T47D (cell line): ENCODE measurements around the gene MAGEB3.
A peak's percentile ranks its signal among the peaks of the same experiment; 100 is the strongest.
"Not testable (repeated sequence)": the region's sequence is repeated elsewhere in the genome, so short reads cannot be mapped to it uniquely, and the experiment has no call there.

Experiments
- DNase-seq, 2 experiments: peaks; one replicate each; pipeline versions ENCODE4 v3.0.0 to v3.0.0-alpha.2; 2011 to 2012; ENCODE audit warnings: low read depth in 1 of 2, low spot score in 1 of 2
- JUND ChIP-seq: IDR thresholded peaks from 2 replicates; pipeline ENCODE4 v1.6.1; 2012; ENCODE audit warnings: low read depth
- in situ Hi-C: cut with HindIII; loops from 2 replicates; pipeline ENCODE4 v1.10.0; 2016; ENCODE audit warnings: low sequenced_read_pairs, low pct_unique_long_range_greater_than_20kb

Gene MAGEB3, protein sequence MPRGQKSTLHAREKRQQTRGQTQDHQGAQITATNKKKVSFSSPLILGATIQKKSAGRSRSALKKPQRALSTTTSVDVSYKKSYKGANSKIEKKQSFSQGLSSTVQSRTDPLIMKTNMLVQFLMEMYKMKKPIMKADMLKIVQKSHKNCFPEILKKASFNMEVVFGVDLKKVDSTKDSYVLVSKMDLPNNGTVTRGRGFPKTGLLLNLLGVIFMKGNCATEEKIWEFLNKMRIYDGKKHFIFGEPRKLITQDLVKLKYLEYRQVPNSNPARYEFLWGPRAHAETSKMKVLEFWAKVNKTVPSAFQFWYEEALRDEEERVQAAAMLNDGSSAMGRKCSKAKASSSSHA

DNA sequence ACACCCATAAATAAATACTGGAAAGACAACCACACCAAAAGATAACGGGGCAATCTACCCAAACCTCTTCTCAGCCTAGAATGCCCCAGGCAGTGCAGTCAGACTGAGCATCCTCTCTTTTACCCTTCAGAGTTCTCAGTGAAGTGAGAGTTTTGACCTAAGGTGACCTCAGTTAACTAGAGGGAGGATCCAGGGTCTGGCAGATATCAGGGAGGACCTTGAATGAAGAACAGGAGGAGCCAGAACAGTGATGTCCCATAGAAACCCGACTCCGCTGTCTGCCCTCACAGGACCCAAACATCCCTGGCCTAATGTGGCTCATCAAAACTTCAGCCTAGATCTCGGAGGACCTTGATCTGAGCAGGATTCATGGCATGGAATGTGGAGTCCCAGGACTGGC lies at the start of gene MAGEB3:
MAGEB3 (plus strand) TSS at position 263 of the 400 bp plus-strand sequence. CDS start 5,268 bp downstream, outside the sequence.
- TF ChIP-seq JUND: no peak
- no peak for DNase-seq
- in situ Hi-C loops: no loop called here

DNA sequence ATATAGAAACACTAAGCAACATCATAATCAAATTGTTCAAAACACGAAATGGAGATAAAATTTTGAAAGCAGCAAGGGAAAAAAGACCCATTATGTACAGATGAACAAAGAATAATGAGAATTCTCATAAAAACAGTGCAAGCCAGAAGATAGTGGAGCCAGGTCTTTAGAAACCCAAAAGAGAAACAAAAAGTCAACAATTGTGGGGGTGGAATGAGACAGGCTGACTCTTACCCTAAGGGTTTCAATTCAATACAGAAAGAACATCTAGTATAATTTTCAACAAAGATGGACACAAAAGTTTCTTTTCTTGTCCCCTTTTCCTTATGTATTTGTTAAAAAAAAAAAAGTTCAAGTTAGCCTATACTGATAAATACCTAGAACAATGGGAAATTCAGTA lies 49.1 kb upstream of the MAGEB3 start:
- no peak for DNase-seq
- in situ Hi-C loops: no loop called here
- no peak for TF ChIP-seq JUND

DNA sequence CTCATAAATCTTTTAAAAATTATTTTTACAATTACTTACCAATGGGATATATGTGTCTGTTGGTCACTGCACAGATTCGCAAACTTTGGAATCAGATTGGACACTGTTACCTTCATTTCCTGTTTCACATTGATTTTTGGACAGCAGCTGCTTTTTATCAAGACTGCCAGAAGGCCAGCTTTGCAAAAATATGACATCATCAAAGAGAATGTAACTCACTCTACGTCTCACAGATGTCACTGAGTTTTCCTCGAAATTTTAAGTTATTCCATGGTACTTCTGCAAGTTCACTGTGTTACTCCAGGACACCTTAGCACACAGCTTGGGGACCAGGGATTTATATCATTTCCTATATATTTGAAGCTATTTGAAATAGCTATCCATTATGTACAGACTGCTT lies 46.9 kb upstream of the MAGEB3 start:
- TF ChIP-seq JUND: no peak
- in situ Hi-C loops: no loop called here
- no peak for DNase-seq

DNA sequence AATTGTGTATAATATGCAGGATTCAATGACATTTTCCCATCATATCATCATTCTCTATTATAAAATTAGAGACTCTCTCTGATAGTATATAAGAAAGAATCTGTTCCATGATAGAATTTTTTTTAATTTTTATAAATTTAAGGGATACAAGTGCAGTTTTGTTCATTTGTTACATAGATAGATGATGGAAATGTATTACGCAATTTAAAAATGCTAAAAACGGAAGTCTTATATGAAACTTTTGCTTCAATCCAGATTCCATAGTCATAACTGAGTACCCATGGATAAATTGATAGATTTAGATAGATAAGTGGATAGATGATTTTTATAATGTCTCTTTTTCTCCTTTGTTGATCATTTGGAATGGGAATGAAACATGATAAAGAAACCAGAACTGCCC lies 40.0 kb upstream of the MAGEB3 start:
- no peak for DNase-seq
- no peak for TF ChIP-seq JUND
- in situ Hi-C loops: no loop called here

DNA sequence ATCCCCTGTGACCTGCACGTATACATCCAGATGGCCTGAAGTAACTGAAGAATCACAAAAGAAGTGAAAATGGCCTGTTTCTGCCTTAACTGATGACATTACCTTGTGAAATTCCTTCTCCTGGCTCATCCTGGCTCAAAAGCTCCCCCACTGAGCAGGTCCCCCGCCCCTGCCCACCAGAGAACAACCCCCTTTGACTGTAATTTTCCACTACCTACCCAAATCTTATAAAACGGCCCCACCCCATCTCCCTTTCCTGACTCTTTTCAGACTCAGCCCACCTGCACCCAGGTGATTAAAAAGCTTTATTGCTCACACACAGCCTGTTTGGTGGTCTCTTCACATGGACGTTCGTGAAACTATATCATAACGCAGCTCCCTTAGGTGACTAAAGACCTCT lies 36.5 kb upstream of the MAGEB3 start:
- DNase-seq, in situ Hi-C loops: not testable (repeated sequence)

DNA sequence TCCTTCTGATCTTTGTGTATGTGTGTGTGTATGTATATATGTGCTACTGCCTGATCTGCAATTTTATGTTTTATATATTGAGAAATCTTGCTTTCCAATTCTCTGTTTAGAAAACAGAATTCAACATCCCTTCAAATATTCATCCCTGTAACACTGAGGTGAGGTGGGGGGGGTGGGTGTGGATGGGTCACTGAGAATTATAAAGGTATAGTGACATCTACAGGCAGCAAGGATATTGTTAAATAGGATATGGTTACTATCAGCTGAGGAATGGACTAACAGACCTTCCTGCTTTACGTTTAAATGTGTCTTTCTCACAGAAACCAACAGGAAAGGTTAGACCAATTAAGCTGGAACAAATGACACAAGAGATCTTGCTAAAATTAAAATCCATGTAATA lies 34.1 kb upstream of the MAGEB3 start:
- in situ Hi-C loops: no loop called here
- peak; percentile 31 to 59 for DNase-seq
- no peak for TF ChIP-seq JUND

DNA sequence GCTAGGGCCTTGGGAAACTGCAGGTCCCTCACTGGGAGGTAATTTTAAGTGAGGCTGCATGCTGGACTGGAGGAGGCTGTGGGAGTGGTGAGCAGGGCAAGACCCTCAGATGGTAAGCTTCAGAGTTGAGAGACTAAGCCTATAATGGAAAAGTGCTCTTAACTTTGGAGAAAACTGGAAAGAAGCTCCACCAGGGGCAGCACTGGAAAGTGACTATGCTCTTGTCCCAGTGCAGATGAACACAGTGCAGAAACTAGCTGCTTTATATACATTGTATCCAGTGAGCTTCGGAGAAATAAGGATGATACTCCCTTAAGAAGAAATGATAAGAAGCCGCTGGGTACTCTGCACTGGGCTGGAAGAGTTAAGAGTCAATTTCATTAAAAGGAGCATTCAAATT lies 18.3 kb upstream of the MAGEB3 start:
- peak in 1 of 2 experiments; percentile 10 for DNase-seq
- in situ Hi-C loops: no loop called here
- TF ChIP-seq JUND: no peak

DNA sequence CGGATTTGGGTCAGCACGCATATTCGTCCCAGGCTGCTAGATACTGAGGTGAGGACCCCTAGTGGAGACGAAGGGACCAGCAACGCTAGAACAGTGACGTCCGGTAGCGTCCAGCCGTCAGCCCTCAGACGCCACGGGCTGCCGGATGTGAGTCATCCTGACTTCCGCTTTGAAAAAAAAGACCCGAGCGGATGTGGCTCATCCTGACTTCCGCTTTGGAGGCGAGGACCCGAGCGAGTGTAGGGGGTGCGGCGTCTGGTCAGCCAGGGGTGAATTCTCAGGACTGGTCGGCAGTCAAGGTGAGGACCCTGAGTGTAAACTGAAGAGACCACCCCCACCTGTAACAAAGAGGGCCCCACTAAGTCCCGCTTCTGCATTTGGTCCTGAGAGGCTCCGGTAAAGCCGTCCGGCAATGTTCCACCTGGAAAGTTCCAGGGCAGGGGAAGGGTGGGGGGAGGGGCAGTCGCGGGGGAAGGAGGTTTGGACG lies 15.1 kb upstream of the MAGEB3 start, which contains the start of gene MAGEB2:
MAGEB2 (plus strand) TSS at position 207 of the 487 bp plus-strand sequence. CDS start 3,018 bp downstream, outside the sequence.
- in situ Hi-C loops: no loop called here
- TF ChIP-seq JUND: no peak
- DNase-seq: no peak

DNA sequence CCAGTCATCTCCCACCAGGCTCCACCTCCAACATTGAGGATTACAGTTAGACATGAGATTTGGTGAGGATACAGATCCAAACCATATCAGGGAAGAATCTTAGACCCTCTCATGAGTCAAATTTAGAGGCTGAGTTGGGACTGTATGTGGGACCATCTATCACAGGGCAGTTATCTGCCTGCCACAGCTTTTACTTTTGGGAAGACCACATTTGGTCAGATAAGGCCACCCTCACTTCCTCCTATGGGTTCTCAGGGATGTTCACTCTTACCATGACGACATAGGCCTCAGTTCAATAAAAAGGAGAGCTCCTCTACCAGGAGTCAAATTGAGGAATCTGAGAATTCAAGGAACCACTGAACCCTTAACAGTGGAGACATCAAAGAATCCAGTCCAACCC lies 13.0 kb upstream of the MAGEB3 start:
- TF ChIP-seq JUND: no peak
- in situ Hi-C loops: no loop called here
- no peak for DNase-seq

DNA sequence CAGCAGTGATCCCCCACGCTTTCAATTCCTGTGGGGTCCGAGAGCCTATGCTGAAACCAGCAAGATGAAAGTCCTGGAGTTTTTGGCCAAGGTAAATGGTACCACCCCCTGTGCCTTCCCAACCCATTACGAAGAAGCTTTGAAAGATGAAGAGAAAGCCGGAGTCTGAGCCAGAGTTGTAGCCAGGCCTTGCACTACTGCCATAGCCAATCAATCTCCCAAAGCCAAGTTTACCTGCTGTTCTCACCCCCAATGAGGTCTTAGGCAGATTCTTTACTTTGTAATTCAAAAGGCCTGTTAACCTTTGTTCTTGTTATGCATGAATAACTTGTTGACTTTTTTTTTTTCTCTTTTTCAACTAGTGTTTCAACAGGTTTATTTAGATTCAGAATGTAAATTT lies 11.1 kb upstream of the MAGEB3 start:
- no peak for DNase-seq
- TF ChIP-seq JUND: no peak
- in situ Hi-C loops: no loop called here

DNA sequence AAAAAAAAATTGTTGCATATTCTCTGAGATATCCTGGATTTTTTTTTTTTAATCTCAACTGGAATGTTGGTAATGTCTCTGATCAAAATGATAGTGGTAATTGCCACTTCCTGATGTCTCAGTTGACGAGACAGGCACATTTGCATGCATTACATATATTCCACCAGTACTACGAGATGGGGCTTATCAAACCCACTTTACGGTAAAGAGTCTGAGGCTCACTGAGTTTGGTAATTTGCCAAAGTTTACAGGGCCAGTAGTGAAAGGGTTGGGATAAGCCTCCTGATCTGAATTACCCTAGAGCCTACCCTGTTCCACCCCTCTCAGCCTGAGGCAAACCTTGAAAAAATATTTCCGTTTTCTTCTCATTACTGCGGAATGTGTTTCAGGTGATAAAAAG lies 9.8 kb upstream of the MAGEB3 start:
- in situ Hi-C loops: no loop called here
- no peak for TF ChIP-seq JUND
- no peak for DNase-seq

DNA sequence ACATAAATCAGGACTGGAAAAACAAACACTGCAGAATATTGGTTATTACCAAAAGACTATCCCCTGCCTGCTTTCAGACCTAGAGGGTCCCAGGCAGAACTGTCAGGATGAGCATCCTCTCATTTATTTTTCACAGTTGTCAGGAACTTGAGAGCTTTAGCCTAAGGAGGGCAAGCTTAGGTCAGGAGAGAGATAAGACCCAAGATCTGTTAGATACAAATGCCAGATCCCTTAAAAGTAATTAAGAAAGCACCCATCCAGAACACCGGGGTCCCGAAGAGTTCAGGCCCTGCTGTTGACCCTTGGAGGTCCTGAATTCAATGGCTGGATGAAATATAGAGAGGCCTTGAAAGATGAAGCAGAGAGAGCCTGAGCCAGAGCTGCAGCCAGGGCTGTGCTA lies 5.9 kb upstream of the MAGEB3 start:
- in situ Hi-C loops: no loop called here
- TF ChIP-seq JUND: no peak
- no peak for DNase-seq

DNA sequence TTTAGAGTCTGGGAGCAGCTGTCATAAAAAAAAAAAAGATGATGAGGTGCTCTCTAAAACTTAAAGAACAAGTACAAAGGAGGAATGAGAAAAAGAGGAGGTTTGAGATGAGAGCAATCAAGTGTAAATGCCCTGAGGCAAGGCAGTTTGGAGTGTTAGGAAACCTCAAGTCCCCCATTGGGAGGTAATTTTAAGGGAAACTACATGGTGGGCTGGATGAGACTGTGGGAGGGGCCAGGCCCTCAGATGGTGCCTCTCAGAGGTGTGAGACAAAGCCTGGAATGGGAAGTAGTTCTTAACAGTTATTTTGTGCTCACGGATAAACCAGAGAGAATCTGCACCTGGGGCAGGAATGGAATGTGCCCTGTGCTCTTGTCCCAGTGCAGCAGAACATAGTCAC lies 1.9 kb upstream of the MAGEB3 start:
- no peak for TF ChIP-seq JUND
- DNase-seq: no peak
- in situ Hi-C loops: no loop called here
